Stimulated activated CD8-positive, alpha-beta memory T cell treated with anti-CD3 and anti-CD28 coated beads, Interleukin-7, amount 100 ng/mL, for 4 hours (primary cell): Measurements from ENCODE around the gene CPNE4.
"Not testable (repeated sequence)": the region's sequence is repeated elsewhere in the genome, so short reads cannot be mapped to it uniquely, and the experiment has no call there.

Experiments used
- DNase-seq, 2 donors: peaks; one replicate each; pipeline ENCODE4 v3.0.0-alpha.2; 2020; ENCODE audit warnings: low read depth in 2 of 2

The CPNE4 gene

DNA sequence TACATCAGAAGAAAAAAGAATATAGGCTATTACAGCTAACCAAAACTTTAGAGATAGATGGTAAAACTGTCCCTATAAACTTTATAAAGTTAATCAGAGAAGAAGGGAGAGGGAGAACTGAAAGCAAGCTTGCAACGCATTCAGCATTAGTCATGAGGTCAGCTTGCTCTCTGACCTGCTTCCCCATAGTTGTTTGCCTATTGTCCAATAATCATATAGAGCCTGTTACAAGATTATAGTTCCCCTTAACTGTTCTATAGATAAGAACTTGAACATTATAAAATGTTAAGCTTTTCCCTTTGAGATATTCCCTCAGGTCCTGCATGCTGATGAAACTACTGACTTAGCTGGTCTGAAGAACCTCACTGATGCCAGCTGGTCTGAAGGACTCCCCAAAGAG lies 74.5 kb downstream of the CPNE4 start:
- no peak for DNase-seq

DNA sequence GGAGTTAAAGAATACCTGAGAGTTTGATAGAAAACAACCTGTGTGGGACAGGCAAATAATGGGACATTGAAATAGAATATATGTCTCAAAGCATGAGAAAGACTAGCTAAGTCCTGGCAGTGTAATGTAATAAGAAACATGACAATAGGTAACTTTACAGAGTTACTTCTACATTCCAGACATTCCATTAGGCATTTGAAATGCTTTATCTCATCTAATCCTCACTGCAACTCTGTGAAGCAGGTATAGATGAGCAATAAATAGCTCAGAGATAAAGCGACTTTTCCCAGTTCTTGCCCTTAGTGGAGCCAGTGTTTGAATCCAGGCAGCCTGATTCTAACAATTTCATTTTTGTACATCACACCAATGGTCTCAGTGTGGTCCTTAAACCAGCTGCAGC lies 76.8 kb downstream of the CPNE4 start:
- DNase-seq = no peak

GRCh38 chr3:131957511-131957910 lies 77.3 kb downstream of the CPNE4 start:
- DNase-seq = no peak

DNA sequence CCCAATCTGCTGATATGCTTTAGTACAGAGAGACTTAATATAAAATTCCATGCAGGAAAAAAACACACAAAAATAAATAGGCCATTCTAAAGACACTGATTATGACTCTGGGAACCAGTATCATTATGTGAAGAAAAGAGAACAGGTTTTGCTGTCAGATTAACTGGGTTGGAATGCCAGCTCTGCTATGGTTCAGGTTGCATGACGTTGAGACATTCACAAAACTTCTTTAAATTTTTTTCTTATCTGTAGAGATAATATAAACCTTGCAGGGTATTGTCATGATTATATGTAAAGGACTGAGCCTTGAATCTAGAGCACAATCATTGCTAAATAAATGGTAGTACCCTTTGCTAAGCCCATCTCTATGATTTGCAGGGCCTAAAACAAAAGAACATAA lies 86.0 kb downstream of the CPNE4 start:
- DNase-seq = no peak

DNA sequence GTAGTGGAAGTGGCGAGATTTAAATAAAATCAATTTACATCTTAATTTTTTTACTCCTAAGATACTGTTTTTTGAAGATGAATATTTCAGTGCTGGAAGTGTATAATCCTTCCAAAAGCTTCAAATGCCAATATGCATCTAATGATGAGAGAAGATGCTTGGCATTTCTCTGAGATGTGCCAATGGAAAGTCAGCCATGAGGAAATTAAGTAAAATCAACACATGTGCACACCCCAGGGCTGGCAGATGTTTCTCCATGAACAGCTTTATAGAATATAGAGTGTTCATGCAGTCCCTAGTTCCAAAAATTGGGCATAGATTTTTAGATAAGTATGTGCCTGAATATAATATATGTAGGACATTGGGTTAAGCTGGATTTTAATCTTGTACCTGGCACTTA lies 90.1 kb downstream of the CPNE4 start:
- no peak for DNase-seq

DNA sequence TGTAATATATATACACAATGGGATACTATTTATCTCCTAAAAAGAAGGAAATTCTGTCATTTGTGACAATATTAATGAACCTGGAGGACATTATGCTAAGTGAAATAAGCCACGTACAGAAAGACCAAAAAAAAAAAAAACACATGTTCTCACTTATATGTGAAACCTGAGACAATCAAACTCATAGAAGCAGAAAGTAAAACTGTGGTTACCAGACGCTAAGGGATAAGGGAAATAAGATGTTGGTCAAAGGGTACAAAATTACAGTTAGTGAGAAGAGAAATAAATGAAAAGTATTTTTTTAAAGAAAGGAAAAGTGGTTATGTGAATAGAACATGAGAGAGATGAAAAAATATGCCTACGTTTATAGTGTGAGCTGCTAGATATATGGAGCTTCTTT lies 101.1 kb downstream of the CPNE4 start:
- no peak for DNase-seq

- DNase-seq = no peak
Observed at GRCh38 chr3:131928593-131928992, 106.2 kb downstream of the CPNE4 start.

- DNase-seq = no peak
Observed at GRCh38 chr3:131925571-131925970, 109.2 kb downstream of the CPNE4 start.

DNA sequence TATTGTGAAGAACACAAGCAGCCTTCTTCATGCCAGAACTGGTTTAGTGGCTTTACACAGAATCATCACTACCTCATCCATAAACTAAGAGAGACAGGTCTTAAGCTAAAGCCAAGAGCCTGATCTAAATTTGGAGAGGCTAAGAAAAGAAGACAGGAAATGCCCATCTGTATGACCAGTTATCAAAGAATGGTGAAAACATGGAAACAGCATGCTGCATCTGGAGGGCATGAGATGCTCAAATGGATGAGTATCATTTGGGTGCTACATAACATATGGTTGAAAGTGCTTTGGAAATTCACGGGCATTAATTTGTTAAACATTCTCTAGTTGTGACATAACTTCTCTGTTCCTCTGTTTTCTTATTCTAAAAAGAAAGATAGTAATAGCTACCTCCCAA lies 112.5 kb downstream of the CPNE4 start:
- DNase-seq = no peak

DNA sequence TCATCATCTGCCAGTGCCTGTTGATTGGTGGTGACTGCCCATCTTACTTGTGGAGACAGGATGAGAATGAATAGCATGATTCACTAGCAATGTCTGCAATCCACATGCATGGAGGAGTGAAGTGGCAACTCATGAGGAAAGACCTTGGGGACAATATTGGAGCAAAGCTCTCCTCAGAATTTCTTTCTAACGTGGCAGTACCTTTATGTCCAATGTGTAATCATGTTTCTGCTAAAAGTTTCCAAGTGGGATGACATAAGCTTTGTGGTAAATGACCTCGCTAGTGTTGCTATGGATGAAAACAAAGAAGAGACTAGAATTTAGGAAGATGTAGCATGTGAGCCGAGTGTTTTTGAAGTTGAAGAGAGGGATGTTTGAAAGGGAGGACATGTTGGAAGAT lies 117.8 kb downstream of the CPNE4 start:
- no peak for DNase-seq

DNA sequence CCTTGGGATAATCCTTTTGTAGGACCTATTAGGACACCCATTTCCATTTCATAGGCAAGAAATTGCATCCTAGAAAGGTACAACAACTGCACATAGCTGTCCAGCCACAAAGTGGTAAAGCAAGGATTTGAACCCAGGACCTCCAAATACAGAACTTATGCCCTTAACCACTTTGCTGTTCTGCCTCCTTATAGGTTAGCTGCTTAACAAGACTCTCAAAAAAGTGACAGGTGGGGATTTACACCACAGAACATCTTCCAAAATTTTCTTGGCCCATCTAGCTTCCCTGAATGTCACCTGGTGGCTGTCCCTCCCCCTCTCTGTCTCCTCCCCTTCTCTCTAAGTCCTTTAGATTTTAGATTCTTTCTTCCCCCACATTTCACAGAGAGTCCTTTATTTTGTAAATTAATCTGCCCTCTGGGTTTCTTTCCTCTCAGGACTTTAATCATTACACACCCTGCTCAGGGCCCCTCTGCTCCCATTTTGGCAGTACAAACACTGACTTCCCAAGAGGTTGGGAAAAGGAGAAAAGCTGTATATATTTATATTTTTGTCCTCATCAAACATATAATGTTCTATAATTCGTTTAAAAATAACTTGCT lies 120.6 kb downstream of the CPNE4 start:
- no peak for DNase-seq

- DNase-seq = no peak
Observed at GRCh38 chr3:131912255-131912654, 122.6 kb downstream of the CPNE4 start.

DNA sequence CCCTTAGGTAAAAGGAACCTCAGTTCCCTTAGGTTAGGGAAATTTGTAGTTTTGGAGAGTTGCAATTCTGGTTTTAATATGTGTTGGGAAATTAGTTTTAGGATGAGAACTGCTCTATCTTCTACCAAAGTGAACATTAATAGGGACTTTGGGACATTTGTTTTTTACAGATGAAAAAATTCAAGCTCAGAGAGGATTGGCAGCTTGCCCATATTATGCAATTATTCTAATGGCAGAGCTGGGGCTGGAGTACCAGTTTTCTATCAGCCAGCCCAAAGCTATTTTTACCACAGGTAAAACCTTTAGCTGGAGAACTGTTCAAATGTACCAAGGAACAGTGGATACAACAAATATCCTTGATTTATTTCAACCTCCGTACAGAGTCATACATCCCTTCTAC lies 127.0 kb downstream of the CPNE4 start:
- DNase-seq = no peak

- DNase-seq = no peak
Observed at GRCh38 chr3:131903988-131904415, 130.8 kb downstream of the CPNE4 start.

DNA sequence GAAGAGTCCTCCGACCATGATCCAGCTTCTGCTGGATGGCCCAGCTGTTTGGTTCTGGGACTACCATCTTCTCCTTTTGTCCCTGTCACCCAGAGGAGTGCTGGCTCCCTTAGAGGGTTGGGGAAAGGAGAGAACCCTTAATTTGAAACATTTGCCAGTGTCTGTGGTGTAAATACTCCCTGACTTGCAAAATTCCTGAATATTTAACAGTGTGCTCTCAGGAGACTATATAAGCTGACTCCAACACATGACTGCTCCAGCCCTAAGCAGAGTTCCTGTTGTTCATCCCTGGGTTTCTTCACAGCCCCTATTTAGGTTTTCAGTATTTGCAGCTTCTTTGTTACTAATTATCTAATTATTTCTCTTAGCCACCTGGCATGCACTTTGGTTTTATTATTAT lies 133.1 kb downstream of the CPNE4 start:
- DNase-seq = no peak

DNA sequence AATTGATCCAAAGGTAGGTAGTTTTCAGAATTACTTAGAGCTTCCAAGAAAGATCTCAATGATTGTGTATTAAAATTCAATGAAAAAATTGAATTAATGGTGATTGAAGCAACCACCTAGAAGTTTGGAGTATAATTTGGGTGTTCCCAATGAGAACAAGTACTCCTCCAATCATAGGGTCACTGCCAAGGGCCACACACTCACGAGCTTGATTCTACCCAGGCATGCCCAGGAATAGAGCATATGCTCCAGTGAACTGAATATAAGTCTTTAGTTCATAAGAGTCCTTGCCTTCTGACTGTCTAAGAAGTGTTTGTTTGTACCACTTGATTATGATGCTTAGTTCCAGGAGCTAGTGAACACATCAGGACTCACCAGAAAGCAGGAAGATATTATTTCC lies 133.9 kb downstream of the CPNE4 start:
- DNase-seq = no peak

GRCh38 chr3:131899021-131899420 lies 135.8 kb downstream of the CPNE4 start:
- DNase-seq = no peak

GRCh38 chr3:131898346-131898745 lies 136.5 kb downstream of the CPNE4 start:
- DNase-seq = no peak

GRCh38 chr3:131896285-131896684 lies 138.5 kb downstream of the CPNE4 start:
- DNase-seq = no peak

- DNase-seq = no peak
Observed at GRCh38 chr3:131895766-131896165, 139.0 kb downstream of the CPNE4 start.

DNA sequence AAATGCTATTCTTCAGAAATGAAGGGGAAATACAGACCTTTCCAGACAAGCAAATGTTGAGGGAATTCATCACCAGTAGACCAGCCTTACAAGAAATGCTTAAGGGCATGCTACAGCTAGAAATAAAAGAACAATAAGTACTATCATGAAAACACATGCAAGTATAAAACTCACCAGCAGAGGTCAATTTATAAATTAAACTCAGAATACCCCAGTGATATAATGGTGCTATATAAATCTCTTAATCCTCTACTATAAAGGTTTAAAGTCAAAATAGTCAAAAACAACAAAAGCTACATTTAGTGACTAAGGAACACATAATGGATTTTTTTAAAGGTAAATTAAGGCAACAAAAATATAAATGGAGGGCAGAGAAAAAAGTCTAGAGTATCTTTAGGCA lies 142.5 kb downstream of the CPNE4 start:
- no peak for DNase-seq

DNA sequence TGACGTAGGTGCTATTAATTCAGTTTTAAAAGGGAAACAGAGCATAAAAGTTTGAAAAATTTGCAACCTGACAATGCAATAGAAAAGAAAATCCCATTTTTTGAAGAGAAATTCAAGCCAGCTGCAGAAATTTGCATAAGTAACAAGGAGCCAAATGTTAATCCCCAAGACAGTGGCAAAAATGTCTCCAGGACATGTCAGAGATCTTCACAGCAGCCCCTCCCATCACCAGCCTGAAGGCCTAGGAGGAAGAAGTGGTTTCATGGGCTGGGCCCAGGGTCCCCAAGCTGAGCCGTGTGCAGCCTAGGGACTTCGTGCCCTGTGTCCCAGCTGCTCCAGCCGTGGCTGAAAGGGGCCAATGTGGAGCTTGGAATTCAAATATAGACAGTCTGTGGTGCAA lies 148.9 kb downstream of the CPNE4 start:
- DNase-seq = not testable (repeated sequence)

DNA sequence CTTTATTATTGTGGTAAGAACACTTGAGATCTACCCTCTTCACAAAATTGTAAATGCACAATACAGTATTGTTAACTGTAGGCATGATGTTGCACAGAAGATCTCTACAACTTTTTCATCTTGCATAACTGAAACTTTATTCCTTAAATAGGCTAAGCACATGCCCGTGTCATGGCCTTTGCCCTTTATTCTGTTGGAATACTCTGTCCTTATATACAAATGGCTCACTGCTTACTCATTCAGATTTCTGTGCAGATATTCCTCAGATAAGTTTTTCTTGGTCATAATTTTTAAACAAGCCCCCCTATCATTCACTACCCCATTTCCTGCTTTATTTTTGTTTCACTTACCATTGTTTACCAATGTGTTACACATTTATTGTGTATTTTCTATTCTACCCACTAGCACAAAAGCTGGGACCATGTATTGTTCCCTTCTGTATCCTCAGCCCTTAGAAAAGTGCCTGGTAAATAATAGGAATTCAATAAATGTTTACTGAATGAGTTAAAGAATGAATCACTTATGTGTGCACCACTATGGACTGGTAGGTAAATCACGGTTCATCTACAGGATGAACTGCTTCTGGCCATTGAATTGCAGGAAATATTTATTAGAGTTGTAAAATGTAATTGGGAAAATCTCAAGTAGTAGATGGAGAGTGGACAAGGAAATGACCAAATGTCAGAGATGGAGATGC lies 151.0 kb downstream of the CPNE4 start:
- no peak for DNase-seq

- DNase-seq = no peak
Observed at GRCh38 chr3:131883086-131883485, 151.7 kb downstream of the CPNE4 start.
